Lung (tissue), 16 donors: ENCODE measurements around the gene ENPP4. TPM values are rescaled to one million over a fixed set of nuclear protein-coding genes. Genes with fewer than 3 reads are reported as not detected.
A peak's percentile ranks its signal among the peaks of the same experiment; 100 is the strongest.
"Not testable (repeated sequence)": the region's sequence is repeated elsewhere in the genome, so short reads cannot be mapped to it uniquely, and the experiment has no call there.

Experiments used
- ATAC-seq: fragments of 200-7000 bp; cut with Tn5 transposase; one replicate; pipeline ENCODE4 v1.9.1; 2020; ENCODE audit warnings: moderate number of reproducible peaks; ENCODE audit not compliant: insufficient read depth, low FRiP score
- DNase-seq, 3 donors: peaks; one replicate each; pipeline ENCODE4 v3.0.0-alpha.2; 2013 to 2017
- H3K27ac ChIP-seq, 2 donors: one replicate each; pipeline ENCODE4 v1.5.1; 2013; ENCODE audit warnings: mild to moderate bottlenecking in 2 of 2, moderate library complexity in 2 of 2, control low read depth in 1 of 2, inconsistent platforms in 1 of 2, low read depth in 1 of 2, low read length in 1 of 2
- H3K27me3 ChIP-seq, 3 donors: one replicate each; pipeline ENCODE4 v1.5.1; 2013; ENCODE audit warnings: low read length in 2 of 3; ENCODE audit not compliant: control insufficient read depth in 3 of 3, insufficient read depth in 3 of 3
- H3K36me3 ChIP-seq, 4 donors: one replicate each; pipeline ENCODE4 v1.5.1; 2013; ENCODE audit warnings: low read length in 4 of 4, mild to moderate bottlenecking in 1 of 4, moderate library complexity in 1 of 4; ENCODE audit not compliant: control insufficient read depth in 4 of 4, insufficient read depth in 4 of 4
- H3K4me1 ChIP-seq, 5 donors: one replicate each; pipeline ENCODE4 v1.5.1; 2013; ENCODE audit warnings: low read length in 5 of 5, mild to moderate bottlenecking in 2 of 5, moderate library complexity in 1 of 5; ENCODE audit not compliant: control insufficient read depth in 5 of 5, insufficient read depth in 5 of 5
- H3K4me3 ChIP-seq: one replicate; pipeline ENCODE4 v1.5.1; 2013; ENCODE audit warnings: mild to moderate bottlenecking, control low read depth, moderate library complexity
- H3K9ac ChIP-seq, 2 donors: one replicate each; pipeline ENCODE4 v1.5.1; 2013; ENCODE audit warnings: low read length in 2 of 2, control low read depth in 1 of 2; ENCODE audit not compliant: insufficient read depth in 1 of 2
- H3K9me3 ChIP-seq, 4 donors: one replicate each; pipeline ENCODE4 v1.5.1; 2013; ENCODE audit warnings: low read length in 3 of 4, mild to moderate bottlenecking in 1 of 4, moderate library complexity in 1 of 4; ENCODE audit not compliant: control insufficient read depth in 4 of 4, insufficient read depth in 3 of 4
- CTCF ChIP-seq: IDR thresholded peaks from 2 replicates; pipeline ENCODE4 v1.5.1; 2012; ENCODE audit warnings: mild to moderate bottlenecking; ENCODE audit errors: control extremely low read depth, extremely low read depth
- WGBS, 2 donors: extraction: QIAGEN DNeasy Blood & Tissue Kit; methylation state at CpG; one replicate each; pipeline ENCODE4 v1.1.7; 2013; 5-methylcytosine and 5-hydroxymethylcytosine counted together
- long read RNA-seq, 5 donors: transcript quantifications; one replicate each; lab custom pipeline, GENCODE V29; 2026
- polyA plus RNA-seq, 2 donors: library from polyadenylated mRNA; stranded (reverse); fragments of 200-250 nt; gene quantifications; one replicate each; pipeline ENCODE4 v1.2.1, GENCODE V29; 2013
- total RNA-seq, 2 donors: library from RNA; depleted of rRNA in 1 of 2; stranded (reverse); fragments of >200 nt in 1 of 2; gene quantifications; one replicate each; pipeline ENCODE4 v1.2.1, GENCODE V29; 2014 to 2021
- donor health status: control.
- donor health status: control.
- donor health status: Bipolar disorder and iron deficiency.
- donor health status: healthy.
- donor health status: DM: yes; HTN: yes; CAD: no.

The ENPP4 gene
- 10 to 100 TPM; 28.9 to 30.5 TPM for total RNA-seq
- 10 to 100 TPM in 1 of 2 donors, 1 to 10 TPM in 1; 6.8 to 16.6 TPM for polyA plus RNA-seq
- long read RNA-seq, donor 1, full-length matches to known transcripts, result 5 of 5 reads
- long read RNA-seq, donor 1, partial matches to known transcripts, result 0 of 5 reads
- long read RNA-seq, donor 1, other reads (novel, unspliced or antisense), result 0 of 5 reads
- long read RNA-seq, donor 2, result 0 reads
- long read RNA-seq, donor 3, full-length matches to known transcripts, result 1 of 1 reads
- long read RNA-seq, donor 3, partial matches to known transcripts, result 0 of 1 reads
- long read RNA-seq, donor 3, other reads (novel, unspliced or antisense), result 0 of 1 reads
- long read RNA-seq, donor 4, full-length matches to known transcripts, result 3 of 3 reads
- long read RNA-seq, donor 4, partial matches to known transcripts, result 0 of 3 reads
- long read RNA-seq, donor 4, other reads (novel, unspliced or antisense), result 0 of 3 reads
- long read RNA-seq, donor 5, full-length matches to known transcripts, result 4 of 4 reads
- long read RNA-seq, donor 5, partial matches to known transcripts, result 0 of 4 reads
- long read RNA-seq, donor 5, other reads (novel, unspliced or antisense), result 0 of 4 reads

GRCh38 chr6:46129629-46130511 lies at the start of gene ENPP4:
Gene ENPP4 (plus strand): TSS chr6:46129989. CDS start chr6:46139584, 9,595 bp downstream.
- H3K9ac ChIP-seq, result peak within 1 kb of the TSS; percentile 39 to 61
- H3K4me3 ChIP-seq, result peak within 1 kb of the TSS; percentile 88
- ATAC-seq (peak; percentile 100), DNase-seq (peak; percentile 90 to 92 (median 91))
- TF ChIP-seq CTCF, result no peak
- H3K9me3 ChIP-seq, result no peaks in the 10 kb centered on the region
- peaks cover 0 to 27% (median 10%) of the 10 kb centered on the region in 3 donors for H3K27me3 ChIP-seq
- H3K4me1 ChIP-seq, result peaks cover 0 to 9% (median 2%) of the 10 kb centered on the region in 5 donors
- H3K36me3 ChIP-seq, result no peaks in the 10 kb centered on the region
- peak within 1 kb of the TSS; percentile 83 to 94 for H3K27ac ChIP-seq
- 1% methylated on average over 56 to 61 of the region's 61 CpGs for WGBS, 2 donors

- ATAC-seq, result no peak
- WGBS, 2 donors, result 87 to 94% methylated on average over 4 of the region's 4 CpGs
Measured at GRCh38 chr6:46080111-46080510, 49.7 kb upstream of the ENPP4 start.

GRCh38 chr6:46085688-46086087 lies 44.1 kb upstream of the ENPP4 start:
- not testable (repeated sequence) for H3K27ac ChIP-seq, H3K27me3 ChIP-seq, DNase-seq, ATAC-seq, H3K4me1 ChIP-seq, H3K9ac ChIP-seq, H3K4me3 ChIP-seq, H3K36me3 ChIP-seq, H3K9me3 ChIP-seq
- whole genome bisulfite sequencing, 2 donors, result 82 to 91% methylated on average over 10 of the region's 10 CpGs

More at GRCh38 chr6:46080111-46080510, 49.7 kb upstream of the ENPP4 start:
- Histone ChIP-seq H3K27ac (no peak overlapping the region), H3K4me1 (no peaks in the 10 kb centered on the region), H3K4me3 (no peak overlapping the region), H3K9ac (no peak overlapping the region), H3K27me3 (no peaks in the 10 kb centered on the region), H3K36me3 (no peaks in the 10 kb centered on the region), H3K9me3 (no peaks in the 10 kb centered on the region)
- DNase-seq, result no peak
- no peak for TF ChIP-seq CTCF
